Effector memory CD8-positive, alpha-beta T cell (primary cell): ENCODE data around the gene RASGRP1.
A peak's percentile ranks its signal among the peaks of the same experiment; 100 is the strongest.

Experiments used
- ATAC-seq: fragments of 150-1000 bp; cut with Tn5 transposase; replicated peaks from 2 replicates; pipeline ENCODE4 v1.10.0; 2021; ENCODE audit warnings: mild to moderate bottlenecking, moderate library complexity
- DNase-seq, 3 experiments: peaks; one replicate each; pipeline ENCODE4 v3.0.0; 2021
- H3K27ac Mint-ChIP-seq, 2 donors: one replicate each; pipeline ENCODE4 v1.8.0; 2022; ENCODE audit warnings: mild to moderate bottlenecking in 2 of 2, mixed read lengths in 2 of 2, moderate library complexity in 2 of 2
- H3K27me3 Mint-ChIP-seq, 2 donors: one replicate each; pipeline ENCODE4 v1.8.0; 2022; ENCODE audit warnings: mixed read lengths in 2 of 2
- H3K36me3 Mint-ChIP-seq: one replicate; pipeline ENCODE4 v1.8.0; 2022; ENCODE audit warnings: mild to moderate bottlenecking, moderate library complexity, mixed read lengths; ENCODE audit not compliant: insufficient read depth
- H3K4me1 Mint-ChIP-seq, 2 donors: one replicate each; pipeline ENCODE4 v1.8.0; 2022; ENCODE audit warnings: low read depth in 2 of 2, mixed read lengths in 2 of 2
- H3K4me3 Mint-ChIP-seq, 2 donors: one replicate each; pipeline ENCODE4 v1.8.0; 2022; ENCODE audit warnings: mild to moderate bottlenecking in 2 of 2, mixed read lengths in 2 of 2, moderate library complexity in 2 of 2
- H3K9me3 Mint-ChIP-seq, 2 donors: one replicate each; pipeline ENCODE4 v1.8.0; 2022; ENCODE audit warnings: mixed read lengths in 2 of 2

The RASGRP1 gene

GRCh38 chr15:38476120-38476519 is 88.5 kb downstream of the RASGRP1 start:
- peaks cover 4 to 19% of the 10 kb centered on the region in 2 donors for H3K4me1 Mint-ChIP-seq
- peaks cover 24% of the 10 kb centered on the region for H3K36me3 Mint-ChIP-seq
- no peaks in the 10 kb centered on the region for H3K27me3 Mint-ChIP-seq
- no peaks in the 10 kb centered on the region for H3K9me3 Mint-ChIP-seq
- peak overlapping the region in 1 of 2 donors; percentile 44 for H3K27ac Mint-ChIP-seq
- H3K4me3 Mint-ChIP-seq, result no peak overlapping the region
- DNase-seq (no peak), ATAC-seq (no peak)

DNA sequence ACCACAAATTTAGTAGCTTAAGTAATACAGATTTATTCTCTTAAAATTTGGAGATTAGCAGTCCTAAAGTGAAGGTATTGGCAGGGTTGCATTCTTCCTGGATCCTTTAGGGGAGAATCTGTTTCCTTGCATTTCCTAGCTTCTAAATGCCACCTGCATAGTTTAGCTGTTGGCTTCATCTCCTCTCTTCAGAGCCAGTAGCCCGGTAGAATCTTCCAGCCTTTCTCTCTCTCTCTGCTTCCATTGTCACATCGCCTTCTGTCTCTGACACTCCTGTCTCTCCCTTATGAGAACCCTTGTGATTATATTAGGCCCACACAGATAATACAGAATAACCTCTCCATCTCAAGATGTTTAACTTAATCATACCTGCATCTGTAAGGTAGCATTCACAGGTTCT is 89.3 kb downstream of the RASGRP1 start:
- H3K27me3 Mint-ChIP-seq, result no peaks in the 10 kb centered on the region
- ATAC-seq (no peak), DNase-seq (no peak)
- H3K4me3 Mint-ChIP-seq, result no peak overlapping the region
- peaks cover 4 to 17% of the 10 kb centered on the region in 2 donors for H3K4me1 Mint-ChIP-seq
- H3K27ac Mint-ChIP-seq, result peak overlapping the region; percentile 44 to 66
- H3K9me3 Mint-ChIP-seq, result no peaks in the 10 kb centered on the region
- H3K36me3 Mint-ChIP-seq, result peaks cover 24% of the 10 kb centered on the region

GRCh38 chr15:38474155-38474757 is 90.4 kb downstream of the RASGRP1 start:
- Mint-ChIP-seq H3K36me3 (peaks cover 29% of the 10 kb centered on the region), H3K27ac (peak overlapping the region in 1 of 2 donors; percentile 85), H3K9me3 (no peaks in the 10 kb centered on the region), H3K4me3 (no peak overlapping the region), H3K27me3 (no peaks in the 10 kb centered on the region), H3K4me1 (peaks cover 4 to 9% of the 10 kb centered on the region in 2 donors)
- ATAC-seq, result peak; percentile 100
- peak; percentile 41 to 48 (median 43) for DNase-seq

DNA sequence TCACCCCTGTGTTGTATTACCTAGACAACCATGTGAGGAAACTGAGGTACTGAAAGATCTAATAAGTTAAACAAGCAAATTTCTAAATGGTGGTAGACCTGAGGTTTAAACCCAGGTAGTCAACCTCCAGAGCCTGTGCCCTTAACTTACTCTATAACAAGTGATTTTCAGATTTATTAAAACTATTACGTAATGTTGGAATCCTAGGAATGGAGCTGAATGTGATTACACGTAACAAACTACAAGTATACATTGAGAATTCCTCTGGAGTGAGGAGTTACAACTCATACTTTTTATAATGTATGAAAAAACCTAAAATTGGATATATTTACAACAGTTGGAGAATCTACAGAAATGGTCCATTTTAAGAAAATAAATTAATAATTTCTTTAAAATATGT is 92.6 kb downstream of the RASGRP1 start:
- H3K27ac Mint-ChIP-seq, result no peak overlapping the region
- H3K4me3 Mint-ChIP-seq, result no peak overlapping the region
- DNase-seq, result no peak
- ATAC-seq, result no peak
- H3K27me3 Mint-ChIP-seq, result no peaks in the 10 kb centered on the region
- H3K36me3 Mint-ChIP-seq, result peaks cover 28% of the 10 kb centered on the region
- no peaks in the 10 kb centered on the region for H3K9me3 Mint-ChIP-seq
- H3K4me1 Mint-ChIP-seq, result peaks cover 4 to 7% of the 10 kb centered on the region in 2 donors

DNA sequence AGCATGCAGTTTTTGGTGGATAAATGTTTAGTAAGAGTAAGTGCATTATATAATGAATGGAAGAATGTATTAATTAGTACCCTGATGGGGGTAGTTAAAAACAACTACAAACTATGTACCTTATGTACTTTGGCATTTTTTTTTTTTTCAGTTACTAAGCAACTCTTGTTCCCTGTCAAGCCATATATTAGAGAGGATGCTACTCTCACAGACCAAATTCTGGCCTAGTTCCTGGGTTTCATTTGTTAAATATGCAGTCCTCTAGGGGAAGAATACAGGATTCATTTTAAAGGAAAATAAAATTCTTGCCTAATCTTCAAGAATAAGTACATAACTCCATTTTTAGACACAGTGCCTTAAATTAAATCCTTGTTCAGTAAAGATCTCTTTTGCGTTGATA is 93.8 kb downstream of the RASGRP1 start:
- H3K27ac Mint-ChIP-seq, result peak overlapping the region in 1 of 2 donors; percentile 18
- no peak for ATAC-seq
- no peaks in the 10 kb centered on the region for H3K9me3 Mint-ChIP-seq
- no peak for DNase-seq
- peaks cover 4 to 7% of the 10 kb centered on the region in 2 donors for H3K4me1 Mint-ChIP-seq
- H3K27me3 Mint-ChIP-seq, result no peaks in the 10 kb centered on the region
- H3K36me3 Mint-ChIP-seq, result peaks cover 25% of the 10 kb centered on the region
- no peak overlapping the region for H3K4me3 Mint-ChIP-seq

DNA sequence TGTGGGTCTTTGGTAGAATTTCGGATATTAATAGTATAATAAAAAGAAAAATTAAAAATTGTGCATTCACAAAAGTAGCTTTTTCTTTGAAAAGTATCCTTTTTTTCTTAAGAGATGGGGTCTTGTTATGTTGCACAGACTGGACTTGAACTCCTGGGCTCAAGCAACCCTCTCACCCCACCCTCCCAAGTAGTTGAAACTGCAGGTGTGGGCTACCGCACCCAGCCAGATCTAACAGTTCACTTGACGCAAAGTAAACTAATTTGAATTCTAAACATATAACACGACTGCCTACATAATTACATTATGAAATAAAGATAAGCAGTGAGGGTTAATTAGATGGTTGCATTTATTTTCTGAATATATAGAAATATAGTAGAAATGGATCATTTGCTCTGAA is 99.9 kb downstream of the RASGRP1 start:
- Mint-ChIP-seq H3K36me3 (peaks cover 9% of the 10 kb centered on the region), H3K9me3 (no peaks in the 10 kb centered on the region), H3K4me3 (no peak overlapping the region), H3K27ac (no peak overlapping the region), H3K27me3 (no peaks in the 10 kb centered on the region), H3K4me1 (peaks cover 4 to 14% of the 10 kb centered on the region in 2 donors)
- DNase-seq (no peak), ATAC-seq (no peak)

- Mint-ChIP-seq H3K27ac (no peak overlapping the region), H3K9me3 (no peaks in the 10 kb centered on the region), H3K27me3 (no peaks in the 10 kb centered on the region), H3K4me3 (no peak overlapping the region), H3K4me1 (peaks cover 7 to 20% of the 10 kb centered on the region in 2 donors), H3K36me3 (peaks cover 15% of the 10 kb centered on the region)
- DNase-seq (no peak), ATAC-seq (no peak)
Observed at GRCh38 chr15:38463893-38464292, 100.7 kb downstream of the RASGRP1 start.

DNA sequence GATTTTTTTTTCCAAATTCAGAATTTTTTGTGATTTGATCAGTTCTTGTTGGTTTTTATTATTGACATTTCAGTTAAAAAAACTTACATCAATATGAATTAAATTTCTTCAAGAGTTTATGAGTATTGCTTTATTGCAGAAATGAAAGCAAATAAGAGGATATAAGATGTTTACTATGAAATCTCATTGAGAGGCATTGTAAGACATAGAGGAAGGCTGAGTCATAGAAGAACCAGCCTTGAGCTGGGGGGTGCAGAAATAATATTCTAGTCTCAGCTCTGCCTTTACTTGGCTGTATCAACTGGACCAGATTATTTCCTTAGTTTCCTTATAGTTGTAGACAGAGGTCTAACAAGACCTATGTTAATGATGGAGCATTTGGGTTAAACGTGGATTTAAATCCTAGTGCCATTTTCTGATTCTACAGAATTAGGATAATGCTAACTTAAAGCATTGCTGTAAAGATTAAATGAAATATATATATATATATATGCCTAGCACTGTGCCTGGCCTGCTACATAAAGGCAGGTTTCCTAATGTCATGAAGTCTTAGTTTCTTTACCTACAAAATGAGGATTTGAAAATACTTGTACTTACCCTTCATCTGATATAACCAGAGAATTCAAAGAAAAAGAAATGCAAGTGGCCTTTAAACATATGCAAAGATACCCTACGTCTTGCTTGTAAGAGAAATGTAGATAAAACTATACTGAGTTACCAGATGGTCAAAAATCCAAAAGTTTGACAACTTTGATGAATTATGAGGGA is 103.4 kb downstream of the RASGRP1 start:
- ATAC-seq (no peak), DNase-seq (no peak)
- no peak overlapping the region for H3K4me3 Mint-ChIP-seq
- no peak overlapping the region for H3K27ac Mint-ChIP-seq
- H3K27me3 Mint-ChIP-seq, result no peaks in the 10 kb centered on the region
- peaks cover 12 to 31% of the 10 kb centered on the region in 2 donors for H3K4me1 Mint-ChIP-seq
- peaks cover 15% of the 10 kb centered on the region for H3K36me3 Mint-ChIP-seq
- H3K9me3 Mint-ChIP-seq, result no peaks in the 10 kb centered on the region

- no peaks in the 10 kb centered on the region for H3K9me3 Mint-ChIP-seq
- DNase-seq, result no peak
- H3K27me3 Mint-ChIP-seq, result no peaks in the 10 kb centered on the region
- H3K27ac Mint-ChIP-seq, result no peak overlapping the region
- no peak overlapping the region for H3K4me3 Mint-ChIP-seq
- peaks cover 15 to 37% of the 10 kb centered on the region in 2 donors for H3K4me1 Mint-ChIP-seq
- H3K36me3 Mint-ChIP-seq, result peaks cover 11% of the 10 kb centered on the region
- ATAC-seq, result no peak
Observed at GRCh38 chr15:38460543-38460942, 104.1 kb downstream of the RASGRP1 start.

DNA sequence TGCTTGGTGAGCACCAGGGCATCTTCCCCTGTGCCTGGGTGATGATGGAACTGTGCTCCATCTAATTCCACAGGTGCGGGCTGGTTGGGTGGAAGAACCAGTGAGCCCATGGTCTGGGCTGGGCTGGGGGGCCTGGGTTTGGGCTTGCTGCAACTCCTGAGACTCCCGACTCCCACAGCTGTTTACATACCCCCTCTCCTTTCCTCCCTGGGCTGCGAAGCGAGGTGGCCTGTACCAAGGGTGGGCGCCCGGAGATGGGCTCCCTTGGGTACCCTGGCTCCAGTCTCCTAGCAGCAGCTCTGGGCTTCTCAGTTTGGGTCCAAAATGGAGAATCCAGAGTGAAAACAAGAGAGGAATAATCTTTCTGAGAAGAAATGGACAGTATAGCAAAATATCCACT is 105.1 kb downstream of the RASGRP1 start:
- ATAC-seq (no peak), DNase-seq (no peak)
- Mint-ChIP-seq H3K27me3 (no peaks in the 10 kb centered on the region), H3K9me3 (no peaks in the 10 kb centered on the region), H3K4me3 (no peak overlapping the region), H3K36me3 (peaks cover 8% of the 10 kb centered on the region), H3K4me1 (peaks cover 22 to 45% of the 10 kb centered on the region in 2 donors), H3K27ac (peak overlapping the region in 1 of 2 donors; percentile 39)

DNA sequence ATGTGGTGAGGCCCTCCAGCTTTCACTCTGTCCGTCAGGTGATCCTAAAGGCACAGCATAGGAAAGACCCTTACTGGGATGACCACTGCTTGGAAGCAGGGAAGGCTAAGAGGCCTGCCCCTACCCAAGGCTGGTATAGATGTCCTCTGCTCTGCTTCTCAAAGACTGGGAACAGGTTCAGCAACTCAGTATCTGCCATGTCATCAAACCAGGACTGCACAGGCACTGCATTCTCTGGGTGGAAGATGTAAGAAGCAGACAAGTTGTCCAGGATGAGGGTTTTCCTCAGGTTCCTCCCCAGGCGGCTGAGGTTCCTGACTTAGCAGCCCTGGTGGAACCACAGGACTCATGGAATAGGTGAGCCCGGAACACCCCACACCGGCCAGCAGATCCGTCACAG is 106.0 kb downstream of the RASGRP1 start:
- H3K4me3 Mint-ChIP-seq, result no peak overlapping the region
- H3K36me3 Mint-ChIP-seq, result peaks cover 15% of the 10 kb centered on the region
- H3K4me1 Mint-ChIP-seq, result peaks cover 23 to 45% of the 10 kb centered on the region in 2 donors
- H3K9me3 Mint-ChIP-seq, result no peaks in the 10 kb centered on the region
- no peak overlapping the region for H3K27ac Mint-ChIP-seq
- DNase-seq (no peak), ATAC-seq (no peak)
- H3K27me3 Mint-ChIP-seq, result no peaks in the 10 kb centered on the region

DNA sequence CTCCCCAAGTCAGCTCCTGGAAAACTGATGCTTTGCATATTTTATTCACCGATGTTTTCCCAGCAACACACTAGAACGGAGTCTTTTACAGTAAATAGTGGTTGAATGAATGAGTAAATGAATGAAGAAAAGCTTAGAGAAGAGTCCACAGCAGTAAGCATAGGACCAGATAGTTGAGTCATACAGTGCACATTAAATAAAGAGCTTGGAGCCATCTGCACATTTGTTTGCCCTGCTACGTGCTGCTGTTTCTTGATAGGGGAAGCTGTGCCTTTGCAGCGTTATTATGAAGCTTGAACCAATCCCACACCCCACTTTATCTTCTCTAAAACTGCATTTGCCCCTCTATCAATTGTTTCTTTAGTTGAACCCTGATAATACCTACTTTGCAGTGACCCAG is 109.5 kb downstream of the RASGRP1 start:
- ATAC-seq, result no peak
- peaks cover 23 to 35% of the 10 kb centered on the region in 2 donors for H3K4me1 Mint-ChIP-seq
- no peaks in the 10 kb centered on the region for H3K27me3 Mint-ChIP-seq
- peak overlapping the region; percentile 91 for H3K4me3 Mint-ChIP-seq
- H3K36me3 Mint-ChIP-seq, result peaks cover 20% of the 10 kb centered on the region
- no peak for DNase-seq
- H3K9me3 Mint-ChIP-seq, result no peaks in the 10 kb centered on the region
- peak overlapping the region; percentile 97 for H3K27ac Mint-ChIP-seq

- Mint-ChIP-seq H3K27me3 (no peaks in the 10 kb centered on the region), H3K4me1 (peaks cover 20 to 31% of the 10 kb centered on the region in 2 donors), H3K27ac (peak overlapping the region; percentile 97), H3K9me3 (no peaks in the 10 kb centered on the region), H3K36me3 (peaks cover 20% of the 10 kb centered on the region), H3K4me3 (peak overlapping the region; percentile 91)
- DNase-seq (no peak), ATAC-seq (peak; percentile 4)
Observed at GRCh38 chr15:38454696-38455090, 109.9 kb downstream of the RASGRP1 start.
